Loucy (cell line): ENCODE measurements around the gene GARIN3.

Experiments
- H2AFZ ChIP-seq: fragments of 200-600 bp; sonication (generic); 2 replicates; pipeline ENCODE4 v1.6.0; 2016; ENCODE audit warnings: antibody characterized with exemption, mild to moderate bottlenecking, low read length, moderate library complexity
- H3F3A ChIP-seq: fragments of 200-600 bp; 2 replicates; pipeline ENCODE4 v1.6.0; 2016; ENCODE audit warnings: antibody characterized with exemption, low read depth, mild to moderate bottlenecking
- H3K27me3 ChIP-seq: fragments of 200-600 bp; sonication (generic); 2 replicates; pipeline ENCODE4 v1.6.1; 2014; ENCODE audit warnings: low read length, mild to moderate bottlenecking; ENCODE audit not compliant: insufficient read depth, poor library complexity, severe bottlenecking
- H3K36me3 ChIP-seq: fragments of 200-600 bp; sonication (generic); 2 replicates; pipeline ENCODE4 v1.6.1; 2016; ENCODE audit warnings: low read length; ENCODE audit not compliant: insufficient read depth
- H3K4me1 ChIP-seq: fragments of 200-600 bp; sonication (generic); 2 replicates; pipeline ENCODE4 v1.5.1; 2014; ENCODE audit warnings: low read length, mild to moderate bottlenecking; ENCODE audit not compliant: insufficient read depth, poor library complexity, severe bottlenecking
- H3K4me2 ChIP-seq: fragments of 200-600 bp; sonication (generic); 2 replicates; pipeline ENCODE4 v1.6.0; 2014; ENCODE audit warnings: antibody characterized with exemption, low read length, low read depth, mild to moderate bottlenecking; ENCODE audit not compliant: poor library complexity, severe bottlenecking
- H3K4me3 ChIP-seq: fragments of 200-600 bp; sonication (generic); 2 replicates; pipeline ENCODE4 v1.5.1; 2014; ENCODE audit warnings: low read length, mild to moderate bottlenecking, mixed read lengths; ENCODE audit not compliant: poor library complexity, severe bottlenecking
- H3K79me2 ChIP-seq: fragments of 200-600 bp; sonication (generic); 2 replicates; pipeline ENCODE4 v1.6.1; 2014; ENCODE audit warnings: low read length; ENCODE audit not compliant: insufficient read depth
- H3K9ac ChIP-seq: fragments of 200-600 bp; sonication (generic); 2 replicates; pipeline ENCODE4 v1.6.0; 2014; ENCODE audit warnings: mild to moderate bottlenecking, low read depth, low read length, moderate library complexity; ENCODE audit not compliant: poor library complexity, severe bottlenecking
- H3K9me2 ChIP-seq: fragments of 200-600 bp; sonication (generic); replicated peaks from 2 replicates; pipeline ENCODE4 v1.6.1; 2016; ENCODE audit warnings: low read depth, low read length, mixed read lengths
- H3K9me3 ChIP-seq: fragments of 200-600 bp; sonication (generic); 2 replicates; pipeline ENCODE4 v1.6.1; 2014; ENCODE audit warnings: mild to moderate bottlenecking, antibody characterized with exemption, low read length, low read depth; ENCODE audit not compliant: insufficient read depth
- H4K20me1 ChIP-seq: fragments of 200-600 bp; sonication (generic); 2 replicates; pipeline ENCODE4 v1.6.0; 2014; ENCODE audit warnings: antibody characterized with exemption, low read length, mild to moderate bottlenecking; ENCODE audit not compliant: insufficient read depth, poor library complexity, severe bottlenecking
- EZH2phosphoT487 ChIP-seq: fragments of 200-600 bp; IDR thresholded peaks from 2 replicates; pipeline ENCODE4 v1.6.1; 2018; ENCODE audit warnings: antibody characterized with exemption, mild to moderate bottlenecking, moderate library complexity, borderline replicate concordance
- TF ChIP-seq, protein P1 (sequence below): fragments of 200-600 bp; sonication (generic); conservative IDR thresholded peaks from 2 replicates; pipeline ENCODE4 v1.5.1; 2014; ENCODE audit warnings: mild to moderate bottlenecking, antibody characterized with exemption, low read length

Gene GARIN3

DNA sequence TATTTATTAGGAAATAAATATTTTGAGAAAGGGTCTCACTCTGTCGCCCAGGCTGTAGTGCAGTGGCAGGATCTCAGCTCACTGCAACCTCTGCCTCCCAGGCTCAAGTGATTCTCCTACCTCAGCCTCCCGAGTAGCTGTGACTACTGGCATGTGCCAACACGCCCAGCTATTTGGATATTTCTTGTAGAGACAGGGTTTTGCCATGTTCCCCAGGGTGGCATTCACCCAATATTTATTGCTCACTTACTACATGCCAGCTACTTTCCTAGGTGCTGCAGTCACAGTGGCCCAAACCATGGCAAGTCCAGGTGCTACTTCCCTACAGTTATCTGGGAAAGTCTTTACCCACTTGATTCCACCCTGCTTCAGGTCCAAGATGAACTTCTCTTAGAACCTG lies 15.1 kb downstream of the GARIN3 start:
- Histone ChIP-seq H3K9me2 (no peaks in the 10 kb centered on the region), H3K27me3 (no peaks in the 10 kb centered on the region), H2AFZ (no peak overlapping the region), H3K9me3 (no peaks in the 10 kb centered on the region), H3K36me3 (no peaks in the 10 kb centered on the region), H3K79me2 (no peaks in the 10 kb centered on the region), H4K20me1 (no peaks in the 10 kb centered on the region), H3K4me2 (no peak overlapping the region), H3F3A (no peaks in the 10 kb centered on the region), H3K4me1 (no peaks in the 10 kb centered on the region), H3K4me3 (no peak overlapping the region), H3K9ac (no peak overlapping the region)
- TF ChIP-seq, protein P1, sequence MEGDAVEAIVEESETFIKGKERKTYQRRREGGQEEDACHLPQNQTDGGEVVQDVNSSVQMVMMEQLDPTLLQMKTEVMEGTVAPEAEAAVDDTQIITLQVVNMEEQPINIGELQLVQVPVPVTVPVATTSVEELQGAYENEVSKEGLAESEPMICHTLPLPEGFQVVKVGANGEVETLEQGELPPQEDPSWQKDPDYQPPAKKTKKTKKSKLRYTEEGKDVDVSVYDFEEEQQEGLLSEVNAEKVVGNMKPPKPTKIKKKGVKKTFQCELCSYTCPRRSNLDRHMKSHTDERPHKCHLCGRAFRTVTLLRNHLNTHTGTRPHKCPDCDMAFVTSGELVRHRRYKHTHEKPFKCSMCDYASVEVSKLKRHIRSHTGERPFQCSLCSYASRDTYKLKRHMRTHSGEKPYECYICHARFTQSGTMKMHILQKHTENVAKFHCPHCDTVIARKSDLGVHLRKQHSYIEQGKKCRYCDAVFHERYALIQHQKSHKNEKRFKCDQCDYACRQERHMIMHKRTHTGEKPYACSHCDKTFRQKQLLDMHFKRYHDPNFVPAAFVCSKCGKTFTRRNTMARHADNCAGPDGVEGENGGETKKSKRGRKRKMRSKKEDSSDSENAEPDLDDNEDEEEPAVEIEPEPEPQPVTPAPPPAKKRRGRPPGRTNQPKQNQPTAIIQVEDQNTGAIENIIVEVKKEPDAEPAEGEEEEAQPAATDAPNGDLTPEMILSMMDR, result no peak
- TF ChIP-seq EZH2phosphoT487, result no peak

DNA sequence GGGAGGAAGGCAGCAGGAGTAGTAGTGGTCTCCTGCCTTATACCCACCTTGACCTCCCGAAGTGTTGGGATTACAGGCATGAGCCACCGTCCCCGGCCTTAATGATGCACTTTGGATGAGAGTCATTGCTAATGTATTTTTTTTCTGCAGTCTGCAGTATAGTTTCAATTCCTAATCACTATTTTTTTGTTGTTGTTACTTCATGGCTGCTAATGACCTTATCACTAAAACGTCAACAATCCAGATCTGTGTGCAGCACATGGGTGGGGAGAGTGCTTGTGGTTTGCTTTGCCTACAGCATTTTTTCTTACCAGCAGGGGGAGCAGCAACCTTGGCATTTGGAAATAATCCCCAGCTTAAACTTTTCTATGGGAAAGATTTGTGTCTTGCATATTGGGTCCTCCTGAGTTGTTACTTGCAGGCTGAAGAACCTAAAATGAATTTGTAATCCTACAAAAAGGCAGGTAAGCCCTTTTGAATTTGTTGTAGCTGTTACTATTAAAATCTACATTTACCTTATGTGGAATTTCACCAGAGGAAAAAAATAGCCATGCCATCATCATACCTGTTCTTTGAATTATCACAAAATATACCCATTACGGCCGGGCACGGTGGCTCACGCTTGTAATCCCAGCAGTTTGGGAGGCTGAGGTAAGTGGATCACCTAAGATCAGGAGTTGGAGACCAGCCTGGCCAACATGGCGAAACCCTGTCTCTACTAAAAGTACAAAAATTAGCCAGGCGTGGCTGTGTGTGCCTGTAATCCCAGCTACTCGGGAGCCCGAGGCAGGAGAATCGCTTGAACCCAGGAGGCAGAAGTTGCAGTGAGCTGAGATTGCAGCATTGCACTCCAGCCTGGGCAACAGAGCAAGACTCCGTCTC lies 17.1 kb downstream of the GARIN3 start:
- no peaks in the 10 kb centered on the region for H3K9me2 ChIP-seq
- no peaks in the 10 kb centered on the region for H4K20me1 ChIP-seq
- H3K36me3 ChIP-seq, result no peaks in the 10 kb centered on the region
- no peaks in the 10 kb centered on the region for H3K79me2 ChIP-seq
- TF ChIP-seq, protein P1, result peak; percentile 69
- no peak for TF ChIP-seq EZH2phosphoT487
- H3K4me1 ChIP-seq, result no peaks in the 10 kb centered on the region
- no peaks in the 10 kb centered on the region for H3K27me3 ChIP-seq
- no peak overlapping the region for H3K4me3 ChIP-seq
- H3F3A ChIP-seq, result no peaks in the 10 kb centered on the region
- no peak overlapping the region for H3K4me2 ChIP-seq
- no peaks in the 10 kb centered on the region for H3K9me3 ChIP-seq
- H2AFZ ChIP-seq, result no peak overlapping the region
- H3K9ac ChIP-seq, result no peak overlapping the region

DNA sequence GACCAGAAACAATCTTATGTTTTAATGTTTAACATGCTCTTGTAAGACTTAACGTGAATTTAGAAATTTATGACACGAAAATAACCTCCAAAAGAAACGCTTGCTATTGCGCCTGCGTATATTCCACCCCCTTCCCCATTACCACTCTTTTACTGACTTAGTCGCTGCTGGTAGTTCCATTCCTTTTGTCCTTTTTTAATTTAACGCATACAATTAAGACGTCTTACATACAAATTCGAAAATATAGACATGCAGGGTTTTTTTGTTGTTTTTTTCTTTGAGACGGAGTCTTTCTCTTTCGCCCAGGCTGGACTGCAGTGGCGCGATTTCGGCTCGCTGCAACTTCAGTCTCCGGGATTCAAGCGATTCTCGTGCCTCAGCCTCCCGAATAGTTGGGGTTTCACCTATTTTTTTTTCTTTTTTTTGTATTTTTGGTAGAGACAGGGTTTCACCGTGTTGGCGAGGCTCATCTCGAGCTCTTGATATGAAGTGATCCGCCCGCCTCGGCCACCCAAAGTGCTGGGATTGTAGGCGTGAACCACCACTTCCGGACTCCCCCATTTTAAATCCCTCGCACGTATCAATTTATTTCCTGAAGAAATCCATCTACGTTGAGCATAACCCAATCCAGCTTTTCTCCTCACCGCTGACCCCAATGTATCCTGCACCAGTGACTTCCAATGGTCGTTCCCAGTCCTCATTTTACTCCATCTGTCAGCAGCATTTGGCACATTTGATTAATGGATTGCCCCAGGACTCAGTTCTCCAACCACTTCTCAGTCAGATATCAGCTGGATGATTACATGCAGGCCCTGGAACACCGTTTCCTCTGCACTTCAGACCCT lies 22.7 kb downstream of the GARIN3 start:
- no peaks in the 10 kb centered on the region for H3K9me3 ChIP-seq
- peaks cover 5% of the 10 kb centered on the region for H3K27me3 ChIP-seq
- no peaks in the 10 kb centered on the region for H3F3A ChIP-seq
- peaks cover 24% of the 10 kb centered on the region for H3K79me2 ChIP-seq
- peak overlapping the region; percentile 97 for H3K9ac ChIP-seq
- H2AFZ ChIP-seq, result peak overlapping the region; percentile 93
- no peaks in the 10 kb centered on the region for H4K20me1 ChIP-seq
- TF ChIP-seq, protein P1, result no peak
- no peak for TF ChIP-seq EZH2phosphoT487
- H3K9me2 ChIP-seq, result no peaks in the 10 kb centered on the region
- H3K4me2 ChIP-seq, result peak overlapping the region; percentile 76
- peak overlapping the region; percentile 97 for H3K4me3 ChIP-seq
- no peaks in the 10 kb centered on the region for H3K36me3 ChIP-seq
- peaks cover 4% of the 10 kb centered on the region for H3K4me1 ChIP-seq
